Activated T-cell treated with anti-CD3 and anti-CD28 coated beads, Interleukin-2, amount 50 U/mL, for 4 hours (primary cell): ENCODE measurements around the gene WDR90. TPM values are rescaled to one million over a fixed set of nuclear protein-coding genes. Genes with fewer than 3 reads are reported as not detected.

Source experiments
- ATAC-seq, 2 donors: fragments of 200-7000 bp; cut with Tn5 transposase; one replicate each; pipeline ENCODE4 v1.10.0; 2021
- DNase-seq: peaks from one replicate; pipeline ENCODE4 v3.0.0-alpha.2; 2020
- H3K27me3 Mint-ChIP-seq: one replicate; pipeline ENCODE4 v1.8.0; 2021; ENCODE audit warnings: low read depth, mixed read lengths
- H3K36me3 Mint-ChIP-seq: one replicate; pipeline ENCODE4 v1.8.0; 2022; ENCODE audit warnings: mixed read lengths; ENCODE audit not compliant: insufficient read depth
- H3K4me1 Mint-ChIP-seq: one replicate; pipeline ENCODE4 v1.8.0; 2021; ENCODE audit warnings: low read depth, mixed read lengths
- H3K4me3 Mint-ChIP-seq: one replicate; pipeline ENCODE4 v1.8.0; 2021; ENCODE audit warnings: mild to moderate bottlenecking, moderate library complexity, mixed read lengths
- H3K9me3 Mint-ChIP-seq: one replicate; pipeline ENCODE4 v1.8.0; 2021; ENCODE audit warnings: mixed read lengths
- total RNA-seq, 3 donors: library from RNA; stranded (reverse); gene quantifications; one replicate each; pipeline ENCODE4 v1.2.1, GENCODE V29; 2021

Gene WDR90
- total RNA-seq, 3 donors from 2014 or later = 81.0 to 104 (median 87.8) TPM

- peak; percentile 12 to 19 for ATAC-seq
- peak overlapping the region; percentile 73 for H3K4me3 Mint-ChIP-seq
- no peaks in the 10 kb centered on the region for H3K9me3 Mint-ChIP-seq
- peak; percentile 40 for DNase-seq
- peaks cover 23% of the 10 kb centered on the region for H3K4me1 Mint-ChIP-seq
- H3K36me3 Mint-ChIP-seq = peaks cover 11% of the 10 kb centered on the region
- H3K27me3 Mint-ChIP-seq = peaks cover 11% of the 10 kb centered on the region
Measured at GRCh38 chr16:678858-679813, 30.0 kb downstream of the WDR90 start.

- Mint-ChIP-seq H3K9me3 (no peaks in the 10 kb centered on the region), H3K36me3 (peaks cover 11% of the 10 kb centered on the region), H3K4me3 (peak within 1 kb of the TSS; percentile 83), H3K4me1 (peaks cover 23% of the 10 kb centered on the region), H3K27me3 (peaks cover 7% of the 10 kb centered on the region)
- DNase-seq = peak; percentile 90
- ATAC-seq = peak; percentile 59 to 61
Measured at GRCh38 chr16:679814-680624, 30.9 kb downstream of the WDR90 start, which contains the start of gene STUB1. Gene STUB1 (plus strand): TSS chr16:680410. CDS start chr16:680526, 116 bp downstream.

- Mint-ChIP-seq H3K36me3 (peaks cover 11% of the 10 kb centered on the region), H3K4me3 (peak overlapping the region; percentile 83), H3K4me1 (peaks cover 20% of the 10 kb centered on the region), H3K27me3 (peaks cover 5% of the 10 kb centered on the region), H3K9me3 (no peaks in the 10 kb centered on the region)
- DNase-seq = no peak
- peak; percentile 1 to 5 for ATAC-seq
Measured at GRCh38 chr16:680625-680945, 31.4 kb downstream of the WDR90 start.

- Mint-ChIP-seq H3K27me3 (peaks cover 5% of the 10 kb centered on the region), H3K36me3 (peaks cover 11% of the 10 kb centered on the region), H3K4me3 (peak overlapping the region; percentile 83), H3K4me1 (peaks cover 20% of the 10 kb centered on the region), H3K9me3 (no peaks in the 10 kb centered on the region)
- DNase-seq (no peak), ATAC-seq (no peak)
Measured at GRCh38 chr16:680967-681745, 32.0 kb downstream of the WDR90 start.

- ATAC-seq = no peak
- Mint-ChIP-seq H3K4me3 (peak overlapping the region; percentile 83), H3K27me3 (peaks cover 2% of the 10 kb centered on the region), H3K36me3 (peaks cover 11% of the 10 kb centered on the region), H3K9me3 (no peaks in the 10 kb centered on the region), H3K4me1 (peaks cover 20% of the 10 kb centered on the region)
- no peak for DNase-seq
Measured at GRCh38 chr16:681746-682427, 32.7 kb downstream of the WDR90 start.

- no peaks in the 10 kb centered on the region for H3K9me3 Mint-ChIP-seq
- H3K4me3 Mint-ChIP-seq = peak overlapping the region; percentile 80
- H3K36me3 Mint-ChIP-seq = peaks cover 11% of the 10 kb centered on the region
- peaks cover 20% of the 10 kb centered on the region for H3K4me1 Mint-ChIP-seq
- H3K27me3 Mint-ChIP-seq = no peaks in the 10 kb centered on the region
- DNase-seq (no peak), ATAC-seq (no peak)
Measured at GRCh38 chr16:682493-683395, 33.6 kb downstream of the WDR90 start.

- Mint-ChIP-seq H3K4me3 (peak overlapping the region; percentile 80), H3K36me3 (peaks cover 11% of the 10 kb centered on the region), H3K4me1 (peaks cover 20% of the 10 kb centered on the region), H3K27me3 (no peaks in the 10 kb centered on the region), H3K9me3 (no peaks in the 10 kb centered on the region)
- ATAC-seq = no peak
- DNase-seq = no peak
Measured at GRCh38 chr16:683396-684070, 34.4 kb downstream of the WDR90 start.

- H3K4me1 Mint-ChIP-seq = peaks cover 26% of the 10 kb centered on the region
- ATAC-seq (peak; percentile 72 to 73), DNase-seq (peak; percentile 95)
Measured at GRCh38 chr16:684071-684794, 35.1 kb downstream of the WDR90 start, which contains the start of gene JMJD8. Gene JMJD8 (minus strand): TSS chr16:684334. CDS start chr16:684319, 15 bp downstream.

GRCh38 chr16:684961-685696 lies 36.0 kb downstream of the WDR90 start:
- Mint-ChIP-seq H3K9me3 (no peaks in the 10 kb centered on the region), H3K27me3 (no peaks in the 10 kb centered on the region), H3K4me1 (peaks cover 28% of the 10 kb centered on the region), H3K4me3 (no peak overlapping the region), H3K36me3 (peaks cover 11% of the 10 kb centered on the region)
- DNase-seq (no peak), ATAC-seq (no peak)

More at GRCh38 chr16:684071-684794, 35.1 kb downstream of the WDR90 start, which contains the start of gene JMJD8:
- Mint-ChIP-seq H3K9me3 (no peaks in the 10 kb centered on the region), H3K36me3 (peaks cover 11% of the 10 kb centered on the region), H3K27me3 (no peaks in the 10 kb centered on the region), H3K4me3 (peak within 1 kb of the TSS; percentile 80)

- no peak overlapping the region for H3K4me3 Mint-ChIP-seq
- DNase-seq = no peak
- ATAC-seq = no peak
- peaks cover 9% of the 10 kb centered on the region for H3K36me3 Mint-ChIP-seq
- H3K27me3 Mint-ChIP-seq = no peaks in the 10 kb centered on the region
- H3K4me1 Mint-ChIP-seq = peaks cover 29% of the 10 kb centered on the region
- no peaks in the 10 kb centered on the region for H3K9me3 Mint-ChIP-seq
Measured at GRCh38 chr16:685967-686366, 36.8 kb downstream of the WDR90 start.

GRCh38 chr16:686459-687260 lies 37.5 kb downstream of the WDR90 start:
- peaks cover 25% of the 10 kb centered on the region for H3K4me1 Mint-ChIP-seq

More at GRCh38 chr16:686459-687260, 37.5 kb downstream of the WDR90 start:
- H3K9me3 Mint-ChIP-seq = no peaks in the 10 kb centered on the region
- H3K27me3 Mint-ChIP-seq = no peaks in the 10 kb centered on the region
- ATAC-seq (no peak), DNase-seq (no peak)
- H3K4me3 Mint-ChIP-seq = no peak overlapping the region
- peaks cover 7% of the 10 kb centered on the region for H3K36me3 Mint-ChIP-seq
